ENCODE results near the gene DNM3.

Gene DNM3

GRCh38 chr1:172105230-172105629 is 263.9 kb downstream of the DNM3 start:
- H3K9me3 ChIP-seq (ENCODE audit: control insufficient read depth, insufficient read depth, low read length) = no peaks in the 10 kb centered on the region
- no peaks in the 10 kb centered on the region for H3K4me1 ChIP-seq (ENCODE audit: control insufficient read depth, low read length)
- no peaks in the 10 kb centered on the region for H3F3A ChIP-seq (ENCODE audit: control insufficient read depth, insufficient read depth)
- no peak overlapping the region for H3K27ac ChIP-seq (ENCODE audit: low read depth, low read length)
- H4K20me1 ChIP-seq (ENCODE audit: control insufficient read depth, insufficient read depth, low read depth, low read length) = no peaks in the 10 kb centered on the region
- no peak overlapping the region for H3K4me3 ChIP-seq (ENCODE audit: low read length)
- H3K4me2 ChIP-seq (ENCODE audit: low read length) = no peak overlapping the region
- no peaks in the 10 kb centered on the region for H3K79me2 ChIP-seq (ENCODE audit: control insufficient read depth, low read length)
- H3K9me2 ChIP-seq (replicated peaks; ENCODE audit: control insufficient read depth, low read length) = no peaks in the 10 kb centered on the region
- no peaks in the 10 kb centered on the region for H3K36me3 ChIP-seq (ENCODE audit: control insufficient read depth, low read length)
- no peak for TF ChIP-seq EZH2phosphoT487 (IDR thresholded peaks at IDR 0.05; ENCODE audit: borderline replicate concordance, low read length)
- TF ChIP-seq CTCF (IDR thresholded peaks at IDR 0.05; ENCODE audit: low read depth, low read length, poor library complexity, severe bottlenecking) = no peak
- 0 out of 2 replicates have a peak, but pooled peaks cover 9% of the 10 kb centered on the region for H3K27me3 ChIP-seq (ENCODE audit: control insufficient read depth, low read length)

- no peaks in the 10 kb centered on the region for H3K79me2 ChIP-seq (ENCODE audit: control insufficient read depth, low read length)
- no peaks in the 10 kb centered on the region for H3K9me3 ChIP-seq (ENCODE audit: control insufficient read depth, insufficient read depth, low read length)
- no peaks in the 10 kb centered on the region for H3K9me2 ChIP-seq (replicated peaks; ENCODE audit: control insufficient read depth, low read length)
- H3K4me2 ChIP-seq (ENCODE audit: low read length) = no peak overlapping the region
- no peaks in the 10 kb centered on the region for H3F3A ChIP-seq (ENCODE audit: control insufficient read depth, insufficient read depth)
- H3K27ac ChIP-seq (ENCODE audit: low read depth, low read length) = no peak overlapping the region
- H3K4me1 ChIP-seq (ENCODE audit: control insufficient read depth, low read length) = no peaks in the 10 kb centered on the region
- H3K4me3 ChIP-seq (ENCODE audit: low read length) = no peak overlapping the region
- H4K20me1 ChIP-seq (ENCODE audit: control insufficient read depth, insufficient read depth, low read depth, low read length) = no peaks in the 10 kb centered on the region
- no peak for TF ChIP-seq EZH2phosphoT487 (IDR thresholded peaks at IDR 0.05; ENCODE audit: borderline replicate concordance, low read length)
- TF ChIP-seq CTCF (IDR thresholded peaks at IDR 0.05; ENCODE audit: low read depth, low read length, poor library complexity, severe bottlenecking) = no peak
- no peaks in the 10 kb centered on the region for H3K36me3 ChIP-seq (ENCODE audit: control insufficient read depth, low read length)
- H3K27me3 ChIP-seq (ENCODE audit: control insufficient read depth, low read length) = 0 out of 2 replicates have a peak, but pooled peaks cover 9% of the 10 kb centered on the region
Observed at GRCh38 chr1:172107316-172107975, 266.1 kb downstream of the DNM3 start.

GRCh38 chr1:172108161-172108893 is 267.0 kb downstream of the DNM3 start:
- no peaks in the 10 kb centered on the region for H3K79me2 ChIP-seq (ENCODE audit: control insufficient read depth, low read length)
- no peaks in the 10 kb centered on the region for H3K9me2 ChIP-seq (replicated peaks; ENCODE audit: control insufficient read depth, low read length)
- TF ChIP-seq CTCF (IDR thresholded peaks at IDR 0.05; ENCODE audit: low read depth, low read length, poor library complexity, severe bottlenecking) = no peak
- TF ChIP-seq EZH2phosphoT487 (IDR thresholded peaks at IDR 0.05; ENCODE audit: borderline replicate concordance, low read length) = no peak
- 0 out of 2 replicates have a peak, but pooled peaks cover 9% of the 10 kb centered on the region for H3K27me3 ChIP-seq (ENCODE audit: control insufficient read depth, low read length)
- no peak overlapping the region for H3K4me3 ChIP-seq (ENCODE audit: low read length)
- no peaks in the 10 kb centered on the region for H3K36me3 ChIP-seq (ENCODE audit: control insufficient read depth, low read length)
- H3K27ac ChIP-seq (ENCODE audit: low read depth, low read length) = no peak overlapping the region
- no peaks in the 10 kb centered on the region for H3K4me1 ChIP-seq (ENCODE audit: control insufficient read depth, low read length)
- H3K9me3 ChIP-seq (ENCODE audit: control insufficient read depth, insufficient read depth, low read length) = no peaks in the 10 kb centered on the region
- no peaks in the 10 kb centered on the region for H4K20me1 ChIP-seq (ENCODE audit: control insufficient read depth, insufficient read depth, low read depth, low read length)
- no peak overlapping the region for H3K4me2 ChIP-seq (ENCODE audit: low read length)
- H3F3A ChIP-seq (ENCODE audit: control insufficient read depth, insufficient read depth) = no peaks in the 10 kb centered on the region

Measured in DOHH2 (cell line).